Caco-2 (cell line): ENCODE data around the gene ADK. TPM values are rescaled to one million over a fixed set of nuclear protein-coding genes. Genes with fewer than 3 reads are reported as not detected.

Experiments
- BruUV-seq: library from RNA; stranded (reverse); fragments of 400-500 nt; replicated peaks from 2 replicates; lab custom pipeline; 2021; lab: Mats Ljungman, UMichigan
- CTCF ChIA-PET: fragments of 300-600 bp; sonication (Branson Sonifier 250); formaldehyde crosslinking; loops from one replicate; lab custom pipeline; 2022; ENCODE audit warnings: antibody characterized with exemption; lab: Charles Lee
- POLR2A ChIA-PET: fragments of 300-600 bp; sonication (Branson Sonifier 250); formaldehyde crosslinking; loops from one replicate; lab custom pipeline; 2022; ENCODE audit warnings: antibody characterized with exemption; lab: Charles Lee
- DNase-seq, 2 experiments: peaks; one replicate each; pipeline versions ENCODE4 v3.0.0 to v3.0.0-alpha.2; 2020 to 2022
- H3K27me3 ChIP-seq: replicated peaks from 2 replicates; pipeline ENCODE4 v1.6.0; 2011; ENCODE audit warnings: low read length; ENCODE audit not compliant: control insufficient read depth, insufficient read depth
- H3K36me3 ChIP-seq: 2 replicates; pipeline ENCODE4 v1.5.1; 2011; ENCODE audit warnings: low read length; ENCODE audit not compliant: control insufficient read depth, insufficient read depth
- H3K4me1 ChIP-seq: fragments of 250-450 bp; sonication (Bioruptor Pico); 2 replicates; pipeline ENCODE4 v1.5.1; 2020; ENCODE audit warnings: mild to moderate bottlenecking
- H3K4me3 ChIP-seq: 2 replicates; pipeline ENCODE4 v1.5.1; 2011; ENCODE audit warnings: low read depth, mild to moderate bottlenecking, control low read depth, low read length
- H3K9me3 ChIP-seq: fragments of 250-450 bp; sonication (Bioruptor Pico); 2 replicates; pipeline ENCODE4 v1.5.1; 2020; ENCODE audit warnings: mild to moderate bottlenecking, moderate library complexity
- H3K27ac Mint-ChIP-seq: one replicate; pipeline ENCODE4 v1.8.0; 2022; ENCODE audit warnings: mixed read lengths; ENCODE audit not compliant: unreplicated experiment
- H3K27me3 Mint-ChIP-seq: one replicate; pipeline ENCODE4 v1.8.0; 2022; ENCODE audit warnings: mixed read lengths; ENCODE audit not compliant: insufficient read depth, unreplicated experiment
- H3K36me3 Mint-ChIP-seq: one replicate; pipeline ENCODE4 v1.8.0; 2022; ENCODE audit warnings: mild to moderate bottlenecking, mixed read lengths; ENCODE audit not compliant: insufficient read depth, unreplicated experiment
- H3K4me1 Mint-ChIP-seq: one replicate; pipeline ENCODE4 v1.8.0; 2022; ENCODE audit warnings: low read depth, mixed read lengths; ENCODE audit not compliant: unreplicated experiment
- H3K4me3 Mint-ChIP-seq: one replicate; pipeline ENCODE4 v1.8.0; 2022; ENCODE audit warnings: mild to moderate bottlenecking, moderate library complexity, mixed read lengths; ENCODE audit not compliant: unreplicated experiment
- H3K9me3 Mint-ChIP-seq: one replicate; pipeline ENCODE4 v1.8.0; 2022; ENCODE audit warnings: mixed read lengths; ENCODE audit not compliant: unreplicated experiment
- intact Hi-C: fragments of 100-400 bp; cut with micrococcal nuclease; formaldehyde crosslinking; loops from one replicate; pipeline ENCODE4 v1.10.0; 2022; ENCODE audit not compliant: unreplicated experiment
- total RNA-seq: library from RNA; stranded (reverse); gene quantifications from 2 replicates; pipeline ENCODE4 v1.2.3, GENCODE V29; 2022
- TF ChIP-seq, protein P1 (sequence below), 2 experiments: fragments of 200-600 bp in 1 of 2; IDR thresholded peaks; 1 replicate in 1 of 2; 2 replicates in 1 of 2; pipeline versions ENCODE4 v1.5.1 to v1.8.0; 2011 to 2022; ENCODE audit warnings: antibody characterized with exemption in 1 of 2, control low read depth in 1 of 2, inconsistent platforms in 1 of 2, low read depth in 1 of 2, low read length in 1 of 2, mild to moderate bottlenecking in 1 of 2, moderate library complexity in 1 of 2; ENCODE audit not compliant: insufficient read depth in 1 of 2, severe bottlenecking in 1 of 2, unreplicated experiment in 1 of 2

Gene ADK
- total RNA-seq, 1 experiment from 2014 or later = 105 TPM

DNA sequence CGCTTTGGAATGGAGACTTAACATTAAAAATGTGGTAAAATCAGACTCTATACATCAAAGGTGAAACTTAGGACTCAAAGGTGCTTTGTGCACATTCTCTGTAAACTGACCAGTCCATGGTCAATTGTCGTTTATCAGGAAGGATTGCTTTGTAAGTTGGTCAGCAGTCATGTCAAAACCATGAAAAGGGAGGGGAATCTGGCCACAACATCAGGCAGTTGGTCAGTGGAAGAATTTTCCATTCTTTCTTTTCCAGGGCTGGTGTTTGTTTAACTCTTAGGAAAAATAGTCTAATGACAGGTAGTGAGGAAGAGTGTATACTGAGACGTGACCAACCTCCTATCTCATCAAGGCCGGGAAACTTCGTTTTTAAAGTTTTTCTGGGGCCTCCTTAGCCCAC, 226.5 kb downstream of the ADK start:
- no peaks in the 10 kb centered on the region for H3K9me3 Mint-ChIP-seq
- no peak overlapping the region for H3K4me3 ChIP-seq
- no peaks in the 10 kb centered on the region for H3K27me3 ChIP-seq
- H3K4me1 Mint-ChIP-seq = no peaks in the 10 kb centered on the region
- no TSS peak for BruUV-seq
- TF ChIP-seq, protein P1, sequence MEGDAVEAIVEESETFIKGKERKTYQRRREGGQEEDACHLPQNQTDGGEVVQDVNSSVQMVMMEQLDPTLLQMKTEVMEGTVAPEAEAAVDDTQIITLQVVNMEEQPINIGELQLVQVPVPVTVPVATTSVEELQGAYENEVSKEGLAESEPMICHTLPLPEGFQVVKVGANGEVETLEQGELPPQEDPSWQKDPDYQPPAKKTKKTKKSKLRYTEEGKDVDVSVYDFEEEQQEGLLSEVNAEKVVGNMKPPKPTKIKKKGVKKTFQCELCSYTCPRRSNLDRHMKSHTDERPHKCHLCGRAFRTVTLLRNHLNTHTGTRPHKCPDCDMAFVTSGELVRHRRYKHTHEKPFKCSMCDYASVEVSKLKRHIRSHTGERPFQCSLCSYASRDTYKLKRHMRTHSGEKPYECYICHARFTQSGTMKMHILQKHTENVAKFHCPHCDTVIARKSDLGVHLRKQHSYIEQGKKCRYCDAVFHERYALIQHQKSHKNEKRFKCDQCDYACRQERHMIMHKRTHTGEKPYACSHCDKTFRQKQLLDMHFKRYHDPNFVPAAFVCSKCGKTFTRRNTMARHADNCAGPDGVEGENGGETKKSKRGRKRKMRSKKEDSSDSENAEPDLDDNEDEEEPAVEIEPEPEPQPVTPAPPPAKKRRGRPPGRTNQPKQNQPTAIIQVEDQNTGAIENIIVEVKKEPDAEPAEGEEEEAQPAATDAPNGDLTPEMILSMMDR (IDR thresholded peaks at IDR 0.05; ENCODE audit: insufficient read depth in 1 of 2, low read depth in 1 of 2, low read length in 1 of 2, severe bottlenecking in 1 of 2, unreplicated experiment in 1 of 2) = no peak
- no peak overlapping the region for H3K27ac Mint-ChIP-seq
- no peaks in the 10 kb centered on the region for H3K4me1 ChIP-seq
- H3K9me3 ChIP-seq = no peaks in the 10 kb centered on the region
- no peak overlapping the region for H3K4me3 Mint-ChIP-seq
- intact Hi-C loops = no loop called here
- peaks cover 5% of the 10 kb centered on the region for H3K36me3 Mint-ChIP-seq
- no peaks in the 10 kb centered on the region for H3K36me3 ChIP-seq
- ChIA-PET POLR2A (no interaction called here), CTCF (no interaction called here)
- H3K27me3 Mint-ChIP-seq = no peaks in the 10 kb centered on the region
- no peak for DNase-seq

DNA sequence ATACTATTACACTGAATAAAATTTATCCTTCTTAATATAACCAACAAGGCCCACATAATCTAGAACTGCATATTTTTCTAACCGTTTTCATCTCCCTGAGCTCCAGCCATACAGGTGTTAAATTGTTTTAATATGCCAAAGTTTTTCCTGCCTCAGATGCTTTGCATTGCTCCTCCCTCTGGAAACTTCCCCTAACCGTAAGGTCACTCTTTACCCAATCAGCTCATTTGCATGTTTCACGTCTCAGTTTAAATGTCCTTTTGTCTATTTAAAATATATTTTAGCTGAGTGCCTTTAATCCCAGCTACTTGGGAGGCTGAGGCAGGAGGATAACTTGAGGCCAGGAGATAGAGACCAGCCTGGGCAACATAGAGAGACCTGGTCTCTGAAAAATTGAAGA, 228.5 kb downstream of the ADK start:
- TF ChIP-seq, protein P1 (IDR thresholded peaks at IDR 0.05; ENCODE audit: insufficient read depth in 1 of 2, low read depth in 1 of 2, low read length in 1 of 2, severe bottlenecking in 1 of 2, unreplicated experiment in 1 of 2) = no peak
- Histone ChIP-seq H3K4me1 (no peaks in the 10 kb centered on the region), H3K9me3 (no peaks in the 10 kb centered on the region), H3K27me3 (no peaks in the 10 kb centered on the region), H3K36me3 (no peaks in the 10 kb centered on the region), H3K4me3 (no peak overlapping the region)
- DNase-seq = no peak
- Mint-ChIP-seq H3K4me1 (peaks cover 11% of the 10 kb centered on the region), H3K27ac (no peak overlapping the region), H3K27me3 (no peaks in the 10 kb centered on the region), H3K36me3 (no peaks in the 10 kb centered on the region), H3K9me3 (no peaks in the 10 kb centered on the region), H3K4me3 (no peak overlapping the region)
- intact Hi-C loops = no loop called here
- CTCF ChIA-PET = no interaction called here
- BruUV-seq = no TSS peak
- POLR2A ChIA-PET = no interaction called here

DNA sequence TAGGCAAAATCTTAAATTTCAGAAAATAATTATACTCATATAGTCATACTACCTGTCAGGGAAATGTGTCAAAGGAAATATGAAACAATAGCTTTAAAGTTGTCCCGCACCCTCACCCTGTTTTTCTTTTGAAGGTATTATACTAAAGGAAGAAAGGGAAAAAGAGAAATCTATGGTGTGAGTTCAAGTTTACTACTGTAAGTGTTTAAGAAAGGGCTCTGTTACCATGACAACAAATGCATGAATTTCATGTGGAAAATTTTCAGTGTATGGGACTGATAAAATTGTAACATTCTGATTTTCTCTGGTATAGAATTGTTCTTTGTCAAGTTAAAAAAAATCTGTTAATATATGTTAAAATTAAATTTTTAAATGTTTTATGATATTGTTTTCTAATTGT, 229.8 kb downstream of the ADK start:
- Mint-ChIP-seq H3K4me1 (peaks cover 11% of the 10 kb centered on the region), H3K4me3 (no peak overlapping the region), H3K27me3 (no peaks in the 10 kb centered on the region), H3K9me3 (no peaks in the 10 kb centered on the region), H3K27ac (no peak overlapping the region), H3K36me3 (no peaks in the 10 kb centered on the region)
- DNase-seq = no peak
- intact Hi-C loops = no loop called here
- no peaks in the 10 kb centered on the region for H3K9me3 ChIP-seq
- ChIA-PET POLR2A (no interaction called here), CTCF (no interaction called here)
- no peaks in the 10 kb centered on the region for H3K36me3 ChIP-seq
- H3K4me1 ChIP-seq = no peaks in the 10 kb centered on the region
- TF ChIP-seq, protein P1 (IDR thresholded peaks at IDR 0.05; ENCODE audit: insufficient read depth in 1 of 2, low read depth in 1 of 2, low read length in 1 of 2, severe bottlenecking in 1 of 2, unreplicated experiment in 1 of 2) = no peak
- H3K4me3 ChIP-seq = no peak overlapping the region
- no peaks in the 10 kb centered on the region for H3K27me3 ChIP-seq
- BruUV-seq = no TSS peak
